Measurements from ENCODE around the gene FKBP6.
"Not testable (repeated sequence)": the region's sequence is repeated elsewhere in the genome, so short reads cannot be mapped to it uniquely, and the experiment has no call there.

FKBP6 gene

DNA sequence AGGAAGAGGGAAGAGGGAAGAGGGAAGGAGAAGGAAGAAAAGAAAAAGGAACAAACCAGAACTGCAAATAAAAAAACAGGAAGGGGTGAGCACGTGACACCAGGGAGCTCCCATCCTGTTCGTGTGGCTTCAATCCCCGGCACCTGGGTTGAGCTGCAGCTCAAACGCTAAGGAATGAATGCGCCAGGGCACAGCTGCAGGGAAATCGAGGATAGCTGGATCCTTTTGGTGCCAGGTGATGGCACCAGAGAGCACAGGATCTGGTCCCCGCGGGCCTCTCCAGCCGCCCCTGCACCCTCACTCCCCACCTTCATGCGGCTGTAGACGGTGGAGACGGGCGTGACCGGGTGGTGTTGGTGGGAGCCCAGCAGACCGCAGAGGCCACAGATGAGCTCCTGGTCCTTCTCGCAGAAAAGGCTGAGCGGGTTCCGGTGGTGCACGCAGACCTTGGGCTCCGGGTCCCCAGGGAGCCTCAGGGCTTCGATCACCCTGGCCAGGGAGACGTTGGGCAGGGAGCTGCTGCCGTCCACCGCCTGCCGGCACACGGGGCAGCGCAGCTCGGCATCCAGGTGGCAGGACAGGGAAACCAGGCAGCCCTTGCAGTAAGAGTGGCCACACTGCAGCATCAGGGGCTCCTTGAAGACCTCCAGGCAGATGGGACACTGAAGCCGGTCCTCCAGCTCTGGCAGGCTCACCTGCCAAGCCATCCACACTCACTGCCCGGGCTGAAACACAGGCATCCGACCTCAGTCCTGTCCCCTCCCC lies 3.7 kb upstream of the FKBP6 start:
- H3K36me3 ChIP-seq (replicated peaks; ENCODE audit: low read depth, low read length); H3K27ac ChIP-seq (ENCODE audit: low read length); H3K27me3 ChIP-seq (ENCODE audit: low read depth, low read length); H3K9me3 ChIP-seq (ENCODE audit: insufficient read depth, low read length); H3K4me1 ChIP-seq (ENCODE audit: low read length); H3K79me2 ChIP-seq (ENCODE audit: low read length); H4K20me1 ChIP-seq (ENCODE audit: insufficient read depth, low read length): not testable (repeated sequence)
- peak overlapping the region; percentile 96 for H3K4me2 ChIP-seq (ENCODE audit: low read length)
- H3K9ac ChIP-seq (ENCODE audit: low read length) = peak overlapping the region; percentile 19; the same call in 1 of the 2 replicates
- TF ChIP-seq, protein P1, sequence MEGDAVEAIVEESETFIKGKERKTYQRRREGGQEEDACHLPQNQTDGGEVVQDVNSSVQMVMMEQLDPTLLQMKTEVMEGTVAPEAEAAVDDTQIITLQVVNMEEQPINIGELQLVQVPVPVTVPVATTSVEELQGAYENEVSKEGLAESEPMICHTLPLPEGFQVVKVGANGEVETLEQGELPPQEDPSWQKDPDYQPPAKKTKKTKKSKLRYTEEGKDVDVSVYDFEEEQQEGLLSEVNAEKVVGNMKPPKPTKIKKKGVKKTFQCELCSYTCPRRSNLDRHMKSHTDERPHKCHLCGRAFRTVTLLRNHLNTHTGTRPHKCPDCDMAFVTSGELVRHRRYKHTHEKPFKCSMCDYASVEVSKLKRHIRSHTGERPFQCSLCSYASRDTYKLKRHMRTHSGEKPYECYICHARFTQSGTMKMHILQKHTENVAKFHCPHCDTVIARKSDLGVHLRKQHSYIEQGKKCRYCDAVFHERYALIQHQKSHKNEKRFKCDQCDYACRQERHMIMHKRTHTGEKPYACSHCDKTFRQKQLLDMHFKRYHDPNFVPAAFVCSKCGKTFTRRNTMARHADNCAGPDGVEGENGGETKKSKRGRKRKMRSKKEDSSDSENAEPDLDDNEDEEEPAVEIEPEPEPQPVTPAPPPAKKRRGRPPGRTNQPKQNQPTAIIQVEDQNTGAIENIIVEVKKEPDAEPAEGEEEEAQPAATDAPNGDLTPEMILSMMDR (IDR thresholded peaks at IDR 0.05; ENCODE audit: low read depth, low read length) = peak; percentile 48
- peak overlapping the region; percentile 76 for H3K4me3 ChIP-seq (ENCODE audit: low read length)
- peak overlapping the region; percentile 92 for H2AFZ ChIP-seq (ENCODE audit: low read depth, low read length)

DNA sequence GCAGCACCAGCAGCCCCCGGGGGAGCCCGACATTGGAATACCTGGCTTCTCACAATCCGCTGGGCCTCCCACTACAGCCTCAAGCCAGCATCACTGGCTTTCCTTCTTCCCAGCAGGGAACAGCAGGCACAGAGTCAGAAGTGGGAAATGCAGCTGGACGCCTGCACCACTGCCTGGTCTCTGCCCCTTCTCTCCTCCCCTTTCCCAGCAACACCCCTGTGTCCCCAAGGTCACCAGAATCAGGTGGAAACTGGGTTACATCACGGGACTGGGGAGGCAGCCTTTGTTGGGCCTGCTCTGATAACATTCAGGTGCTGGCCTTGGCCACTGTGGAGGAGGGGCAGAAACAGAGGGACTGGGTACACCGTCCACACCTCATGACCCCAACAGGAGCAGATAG lies 2.5 kb upstream of the FKBP6 start:
- not testable (repeated sequence) for H3K36me3 ChIP-seq (replicated peaks; ENCODE audit: low read depth, low read length); H3K9ac ChIP-seq (ENCODE audit: low read length); H3K27me3 ChIP-seq (ENCODE audit: low read depth, low read length); H3K4me3 ChIP-seq (ENCODE audit: low read length); H3K27ac ChIP-seq (ENCODE audit: low read length); H3K4me1 ChIP-seq (ENCODE audit: low read length); H4K20me1 ChIP-seq (ENCODE audit: insufficient read depth, low read length); H3K79me2 ChIP-seq (ENCODE audit: low read length); H2AFZ ChIP-seq (ENCODE audit: low read depth, low read length); H3K9me3 ChIP-seq (ENCODE audit: insufficient read depth, low read length); H3K4me2 ChIP-seq (ENCODE audit: low read length)

DNA sequence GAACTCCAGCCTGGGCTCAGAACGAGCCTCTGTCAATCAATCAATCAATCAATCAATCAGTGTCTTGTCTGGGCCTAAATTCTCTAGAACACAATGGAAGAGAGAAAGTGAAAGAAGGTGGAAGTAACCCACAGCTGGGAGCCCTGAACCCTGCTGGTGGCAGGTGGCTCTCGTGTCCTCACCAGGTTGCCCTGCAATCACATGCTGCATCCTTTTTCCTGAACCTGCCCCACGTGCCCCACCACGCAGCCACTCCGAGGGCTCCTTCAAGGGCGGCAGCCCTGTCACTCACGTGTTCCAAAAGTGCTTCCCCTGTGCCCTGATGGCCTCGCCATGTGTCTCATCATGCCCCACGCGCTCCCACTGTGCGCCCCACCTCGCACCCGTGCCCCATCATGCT lies 512 bp upstream of the FKBP6 start:
- H3K9ac ChIP-seq (ENCODE audit: low read length); H3K4me2 ChIP-seq (ENCODE audit: low read length); H3K27ac ChIP-seq (ENCODE audit: low read length); H4K20me1 ChIP-seq (ENCODE audit: insufficient read depth, low read length); H3K4me3 ChIP-seq (ENCODE audit: low read length); H2AFZ ChIP-seq (ENCODE audit: low read depth, low read length); H3K79me2 ChIP-seq (ENCODE audit: low read length); H3K9me3 ChIP-seq (ENCODE audit: insufficient read depth, low read length); H3K27me3 ChIP-seq (ENCODE audit: low read depth, low read length); H3K36me3 ChIP-seq (replicated peaks; ENCODE audit: low read depth, low read length); H3K4me1 ChIP-seq (ENCODE audit: low read length): not testable (repeated sequence)

DNA sequence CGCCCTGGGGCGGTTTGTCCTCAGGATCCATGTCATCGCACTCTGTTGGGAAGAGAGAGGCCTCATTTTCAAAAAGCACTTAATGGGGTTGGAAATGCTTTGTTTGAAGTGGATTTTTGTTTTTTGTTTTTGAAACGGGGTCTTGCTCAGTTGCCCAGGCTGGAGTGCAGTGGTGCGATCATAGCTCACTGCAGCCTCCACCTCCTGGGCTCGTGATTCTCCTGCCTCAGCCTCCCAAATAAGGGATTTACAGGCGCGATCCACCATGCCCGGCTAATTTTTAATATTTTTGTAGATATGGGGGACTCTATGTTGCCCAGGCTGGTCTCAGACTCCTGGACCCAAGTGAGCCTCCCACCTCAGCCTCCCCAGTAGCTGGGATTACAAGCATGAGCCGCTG lies 735 bp downstream of the FKBP6 start:
- H2AFZ ChIP-seq (ENCODE audit: low read depth, low read length) = no peak overlapping the region
- H3K27me3 ChIP-seq (ENCODE audit: low read depth, low read length) = peaks cover 4% of the 10 kb centered on the region; the same call in 1 of the 2 replicates
- no peaks in the 10 kb centered on the region for H3K79me2 ChIP-seq (ENCODE audit: low read length)
- H3K9ac ChIP-seq (ENCODE audit: low read length) = no peak overlapping the region
- H3K9me3 ChIP-seq (ENCODE audit: insufficient read depth, low read length) = no peaks in the 10 kb centered on the region
- H3K27ac ChIP-seq (ENCODE audit: low read length) = no peak overlapping the region
- no peak overlapping the region for H3K4me2 ChIP-seq (ENCODE audit: low read length)
- TF ChIP-seq EZH2phosphoT487 (IDR thresholded peaks at IDR 0.05; ENCODE audit: low read depth) = no peak
- TF ChIP-seq, protein P1 (IDR thresholded peaks at IDR 0.05; ENCODE audit: low read depth, low read length) = no peak
- no peaks in the 10 kb centered on the region for H4K20me1 ChIP-seq (ENCODE audit: insufficient read depth, low read length)
- peaks cover 4% of the 10 kb centered on the region; the same call in 1 of the 2 replicates for H3K4me1 ChIP-seq (ENCODE audit: low read length)
- no peaks in the 10 kb centered on the region for H3K36me3 ChIP-seq (replicated peaks; ENCODE audit: low read depth, low read length)
- no peak overlapping the region for H3K4me3 ChIP-seq (ENCODE audit: low read length)

DNA sequence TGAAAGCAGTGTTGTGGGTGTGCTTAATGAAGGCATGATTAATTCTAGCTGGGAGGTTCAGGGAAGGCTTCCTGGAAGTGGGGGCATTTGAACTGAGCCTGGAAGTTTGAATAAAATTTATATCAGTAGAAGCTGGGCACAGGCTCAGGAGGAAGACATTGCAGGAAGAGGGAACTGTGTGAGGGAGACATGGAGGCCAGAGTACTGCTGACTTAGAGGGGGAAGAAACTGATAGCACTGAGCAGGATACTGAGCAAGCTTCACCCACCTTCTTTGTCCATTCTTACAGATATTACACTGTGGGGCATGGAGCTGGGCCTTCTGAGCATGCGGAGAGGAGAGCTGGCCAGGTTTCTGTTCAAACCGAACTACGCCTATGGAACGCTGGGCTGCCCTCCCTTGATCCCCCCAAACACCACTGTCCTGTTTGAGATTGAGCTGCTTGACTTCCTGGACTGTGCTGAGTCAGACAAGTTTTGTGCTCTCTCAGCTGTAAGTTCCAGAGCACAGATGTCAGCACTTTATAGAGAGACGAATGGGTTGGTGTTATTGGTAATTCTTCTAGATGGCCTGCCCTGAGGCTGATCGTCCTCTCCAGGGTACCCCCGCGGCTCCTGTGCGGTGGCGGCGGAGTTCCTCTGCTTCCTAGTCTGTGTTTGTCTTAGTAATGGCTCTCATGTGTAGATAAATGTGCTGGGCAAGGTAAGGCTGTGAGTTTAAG lies 2.1 kb downstream of the FKBP6 start:
- Histone ChIP-seq H3K36me3 (replicated peaks; ENCODE audit: low read depth, low read length) (no peaks in the 10 kb centered on the region), H3K4me2 (ENCODE audit: low read length) (no peak overlapping the region), H2AFZ (ENCODE audit: low read depth, low read length) (no peak overlapping the region), H3K4me3 (ENCODE audit: low read length) (no peak overlapping the region), H3K27me3 (ENCODE audit: low read depth, low read length) (peaks cover 4% of the 10 kb centered on the region; the same call in 1 of the 2 replicates), H3K27ac (ENCODE audit: low read length) (no peak overlapping the region), H3K79me2 (ENCODE audit: low read length) (no peaks in the 10 kb centered on the region), H4K20me1 (ENCODE audit: insufficient read depth, low read length) (no peaks in the 10 kb centered on the region), H3K4me1 (ENCODE audit: low read length) (no peaks in the 10 kb centered on the region), H3K9ac (ENCODE audit: low read length) (no peak overlapping the region), H3K9me3 (ENCODE audit: insufficient read depth, low read length) (no peaks in the 10 kb centered on the region)
- TF ChIP-seq, protein P1 (IDR thresholded peaks at IDR 0.05; ENCODE audit: low read depth, low read length) = no peak
